Endothelial cell of umbilical vein (primary cell): ENCODE measurements around the gene XIRP1. TPM values are rescaled to one million over a fixed set of nuclear protein-coding genes. Genes with fewer than 3 reads are reported as not detected.
A peak's percentile ranks its signal among the peaks of the same experiment; 100 is the strongest.

Source experiments
- BruUV-seq: library from RNA; stranded (reverse); fragments of 400-500 nt; replicated peaks from 2 replicates; lab custom pipeline; 2021; lab: Mats Ljungman, UMichigan
- CTCF ChIA-PET: fragments of 300-600, 350-600 bp; sonication (Branson Sonifier 250); formaldehyde crosslinking; loops from one replicate; lab custom pipeline; 2021; ENCODE audit warnings: antibody characterized with exemption, inconsistent platforms; lab: Charles Lee
- POLR2A ChIA-PET: fragments of 300-600, 350-600 bp; sonication (Branson Sonifier 250); formaldehyde crosslinking; loops from one replicate; lab custom pipeline; 2021; ENCODE audit warnings: antibody characterized with exemption, inconsistent platforms; lab: Charles Lee
- DNase-seq: peaks from one replicate; pipeline ENCODE4 v3.0.0-alpha.2; 2011; ENCODE audit warnings: low read depth, low spot score
- FAIRE-seq: peaks from 2 replicates; lab custom pipeline; 2011; peaks lifted over from hg19 to GRCh38; lab: Jason Lieb, UNC
- H2AFZ ChIP-seq: 2 replicates; pipeline ENCODE4 v1.6.0; 2012; ENCODE audit warnings: low read depth, low read length, control low read depth, inconsistent platforms
- H3K27ac ChIP-seq: 2 replicates; pipeline ENCODE4 v1.5.1; 2011; ENCODE audit warnings: low read depth, mild to moderate bottlenecking, control low read depth, low read length, moderate library complexity; ENCODE audit not compliant: insufficient read depth
- H3K27me3 ChIP-seq, 2 experiments: 2 replicates each; pipeline versions ENCODE4 v1.6.0 to v1.6.1; 2011; ENCODE audit warnings: low read length in 2 of 2, mixed read lengths in 1 of 2; ENCODE audit not compliant: control insufficient read depth in 2 of 2, insufficient read depth in 2 of 2
- H3K36me3 ChIP-seq, 2 experiments: 2 replicates in 1 of 2; 3 replicates in 1 of 2; pipeline ENCODE4 v1.5.1; 2011; ENCODE audit warnings: low read length in 2 of 2, mild to moderate bottlenecking in 1 of 2, moderate library complexity in 1 of 2; ENCODE audit not compliant: control insufficient read depth in 2 of 2, insufficient read depth in 2 of 2; ENCODE audit errors: extremely low read depth in 1 of 2
- H3K4me1 ChIP-seq: 3 replicates; pipeline ENCODE4 v1.5.1; 2011; ENCODE audit warnings: mild to moderate bottlenecking, low read length; ENCODE audit not compliant: control insufficient read depth, insufficient read depth; ENCODE audit errors: extremely low read depth
- H3K4me2 ChIP-seq: 2 replicates; pipeline ENCODE4 v1.6.1; 2011; ENCODE audit warnings: low read length, control low read depth, mixed read lengths; ENCODE audit not compliant: insufficient read depth
- H3K4me3 ChIP-seq, 3 experiments: fragments of 200-600 bp in 1 of 3; sonication (generic), shearing (Covaris generic) in 1 of 3; replicated peaks in 1 of 3; 2 replicates each; pipeline ENCODE4 v1.5.1; 2011 to 2016; ENCODE audit warnings: control low read depth in 3 of 3, low read length in 3 of 3, mild to moderate bottlenecking in 2 of 3, inconsistent platforms in 1 of 3, low read depth in 1 of 3, moderate library complexity in 1 of 3; ENCODE audit not compliant: insufficient read depth in 1 of 3
- H3K79me2 ChIP-seq: 2 replicates; pipeline ENCODE4 v1.6.0; 2012; ENCODE audit warnings: low read length, inconsistent platforms; ENCODE audit not compliant: control insufficient read depth, insufficient read depth
- H3K9ac ChIP-seq: replicated peaks from 2 replicates; pipeline ENCODE3; 2011; ENCODE audit warnings: low read length, control low read depth; ENCODE audit not compliant: insufficient read depth; ENCODE audit errors: extremely low read depth
- H3K9me1 ChIP-seq: replicated peaks from 3 replicates; pipeline ENCODE4 v1.6.0; 2011; ENCODE audit warnings: mild to moderate bottlenecking, low read length; ENCODE audit not compliant: control insufficient read depth, insufficient read depth; ENCODE audit errors: extremely low read depth
- H3K9me3 ChIP-seq: replicated peaks from 2 replicates; pipeline ENCODE4 v1.5.1; 2012; ENCODE audit warnings: low read length, inconsistent platforms; ENCODE audit not compliant: control insufficient read depth, insufficient read depth
- H4K20me1 ChIP-seq: replicated peaks from 2 replicates; pipeline ENCODE3; 2011; ENCODE audit warnings: mild to moderate bottlenecking, low read length; ENCODE audit not compliant: control insufficient read depth, insufficient read depth; ENCODE audit errors: extremely low read depth
- CTCF ChIP-seq, 2 donors: IDR thresholded peaks; 1 replicate in 1 of 2; 2 replicates in 1 of 2; pipeline ENCODE4 v1.5.1; 2011; ENCODE audit warnings: low read length in 2 of 2, mild to moderate bottlenecking in 2 of 2, moderate library complexity in 2 of 2, control low read depth in 1 of 2, inconsistent platforms in 1 of 2, low read depth in 1 of 2; ENCODE audit not compliant: insufficient read depth in 1 of 2; ENCODE audit errors: extremely low read depth in 1 of 2
- FOS ChIP-seq: IDR thresholded peaks from 2 replicates; pipeline ENCODE4 v1.6.1; 2011; ENCODE audit warnings: mild to moderate bottlenecking, low read length, moderate library complexity, borderline replicate concordance; ENCODE audit not compliant: insufficient read depth
- GATA2 ChIP-seq: IDR thresholded peaks from 2 replicates; pipeline ENCODE4 v1.7.0; 2011; ENCODE audit warnings: low read depth, mild to moderate bottlenecking, moderate library complexity, mixed read lengths, low read length; ENCODE audit not compliant: insufficient read length, insufficient read depth
- JUN ChIP-seq: IDR thresholded peaks from 2 replicates; pipeline ENCODE4 v1.6.1; 2011; ENCODE audit warnings: borderline replicate concordance, low read depth; ENCODE audit not compliant: insufficient read length, insufficient read depth
- POLR2A ChIP-seq: IDR thresholded peaks from 2 replicates; pipeline ENCODE4 v1.6.1; 2012; ENCODE audit warnings: low read depth, mild to moderate bottlenecking, control low read depth, low read length
- POLR2AphosphoS5 ChIP-seq: IDR thresholded peaks from 2 replicates; pipeline ENCODE4 v1.6.1; 2012; ENCODE audit warnings: low read depth, mild to moderate bottlenecking, control low read depth, low read length, moderate library complexity; ENCODE audit not compliant: insufficient read depth
- dilution Hi-C: fragments of 300-500 bp; cut with MboI; formaldehyde crosslinking; loops from one replicate; pipeline ENCODE4 v1.15.0; 2019; ENCODE audit warnings: low sequenced_read_pairs; ENCODE audit not compliant: extremely low pct_ligation_motif_present
- intact Hi-C: fragments of 100-400 bp; cut with micrococcal nuclease; formaldehyde crosslinking; loops from one replicate; pipeline ENCODE4 v1.10.0; 2022
- polyA plus RNA-seq, 4 experiments: library from polyadenylated mRNA; depleted of rRNA in 3 of 4; stranded (reverse) in 3 of 4; unstranded in 1 of 4; fragments of >200 nt; gene quantifications; 2 replicates each; pipeline versions ENCODE4 v1.2.1 to v1.2.3, GENCODE V29; 2011 to 2012; ENCODE audit warnings: missing spikeins in 1 of 4
- total RNA-seq: library from RNA; stranded (reverse); gene quantifications from 2 replicates; pipeline ENCODE4 v1.2.3, GENCODE V29; 2021

Gene XIRP1
- total and polyA plus RNA-seq, 2 donors (not counting 3 experiments of a cell fraction or from before 2014, with no cell fraction given) = not detected

GRCh38 chr3:39149059-39149455 lies 43.3 kb downstream of the XIRP1 start:
- H3K27me3 ChIP-seq = no peaks in the 10 kb centered on the region
- no TSS peak for BruUV-seq
- peaks cover 70% of the 10 kb centered on the region for H3K79me2 ChIP-seq
- no peaks in the 10 kb centered on the region for H3K9me3 ChIP-seq
- no peak for DNase-seq
- POLR2A ChIA-PET = interaction anchor here (2.6 kb wide), 1 partner anchor 28 kb away, joined by 19 read pairs; no protein-coding TSS in a partner anchor
- no peak overlapping the region for H2AFZ ChIP-seq
- TF ChIP-seq FOS (no peak), POLR2AphosphoS5 (no peak), CTCF (IDR thresholded peaks at IDR 0.05; ENCODE audit: extremely low read depth in 1 of 2, insufficient read depth in 1 of 2, low read depth in 1 of 2, low read length in 2 of 2) (no peak), POLR2A (no peak), GATA2 (no peak), JUN (no peak)
- FAIRE-seq = no peak
- peak overlapping the region; percentile 97 for H3K27ac ChIP-seq
- H3K9ac ChIP-seq = peak overlapping the region; percentile 76
- no peaks in the 10 kb centered on the region for H4K20me1 ChIP-seq
- peak overlapping the region; percentile 73 for H3K4me2 ChIP-seq
- dilution Hi-C loops = no loop called here
- intact Hi-C loops = loop anchor here (10.0 kb wide), 1 partner anchor 424 kb away; no protein-coding TSS in a partner anchor
- H3K36me3 ChIP-seq = peaks cover 4 to 16% of the 10 kb centered on the region in 2 experiments
- CTCF ChIA-PET = interaction anchor here (0.5 to 3.3 kb wide), 4 partner anchors 29 to 347 kb away, joined by 3 to 20 read pairs (median 3); no protein-coding TSS in a partner anchor
- no peaks in the 10 kb centered on the region for H3K9me1 ChIP-seq
- no peak overlapping the region for H3K4me3 ChIP-seq
- peaks cover 63% of the 10 kb centered on the region for H3K4me1 ChIP-seq
